HG03095 (cell line): ENCODE results near the gene TM9SF2.
A peak's percentile ranks its signal among the peaks of the same experiment; 100 is the strongest.
"Not testable (repeated sequence)": the region's sequence is repeated elsewhere in the genome, so short reads cannot be mapped to it uniquely, and the experiment has no call there.

Experiments
- ATAC-seq: cut with Tn5 transposase; IDR thresholded peaks from one replicate; pipeline ENCODE4 v1.9.1; 2021; ENCODE audit warnings: moderate library complexity; ENCODE audit not compliant: unreplicated experiment

The TM9SF2 gene

GRCh38 chr13:99501184-99501847 lies at the start of gene TM9SF2:
Gene TM9SF2 (plus strand): TSS chr13:99501472. CDS start chr13:99501607, 135 bp downstream.
- ATAC-seq = peak; percentile 39

DNA sequence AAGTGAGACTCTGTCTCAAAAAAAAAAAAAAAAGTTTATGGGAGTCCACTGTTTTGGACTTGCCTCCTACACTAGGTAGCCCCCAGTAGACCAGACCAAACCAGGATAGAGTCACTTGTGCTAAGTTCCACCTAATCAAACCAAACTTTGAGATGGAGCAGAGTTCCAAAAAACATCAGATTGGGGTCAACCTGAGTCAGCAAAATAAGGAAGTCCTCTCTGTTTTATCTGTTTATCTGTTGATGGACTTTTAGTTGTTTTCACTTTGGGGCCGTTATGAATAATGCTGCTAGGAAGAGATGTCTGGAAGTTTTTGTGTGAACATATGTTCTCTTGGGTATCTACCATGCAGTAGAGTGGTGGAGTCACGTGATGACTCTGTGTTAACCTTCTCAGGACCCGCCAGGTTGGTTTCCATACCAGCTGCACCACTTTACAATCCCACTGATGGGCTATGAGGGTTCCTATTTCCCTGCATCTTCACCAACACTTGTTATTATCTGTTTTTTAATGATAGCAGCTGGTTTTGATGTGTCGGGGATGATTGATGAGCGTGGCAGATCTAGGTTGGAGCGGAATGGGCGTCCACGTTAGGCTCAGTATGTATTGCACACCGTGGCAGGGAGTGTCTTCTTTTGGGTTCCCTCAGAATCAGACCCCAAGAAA lies 46.6 kb upstream of the TM9SF2 start:
- no peak for ATAC-seq

GRCh38 chr13:99459099-99459850 lies 42.0 kb upstream of the TM9SF2 start:
- ATAC-seq = no peak

DNA sequence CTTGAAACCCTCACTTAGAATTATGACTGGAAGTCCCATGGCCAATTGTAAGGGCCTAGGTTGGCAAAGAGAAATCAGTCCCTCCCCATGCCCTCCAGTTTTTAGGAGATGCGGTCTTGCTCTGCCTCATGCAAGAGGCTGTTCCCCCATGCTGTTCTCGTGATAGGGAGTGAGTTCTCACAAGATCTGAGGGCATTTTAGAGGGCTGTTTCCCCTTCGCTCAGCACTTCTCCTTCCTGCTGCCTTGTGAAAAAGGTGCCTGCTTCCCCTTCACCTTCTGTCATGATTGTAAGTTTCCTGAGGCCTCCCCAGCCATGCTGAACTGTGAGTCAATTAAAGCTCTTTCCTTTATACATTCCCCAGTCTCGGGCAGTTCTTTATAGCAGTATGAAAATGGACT lies 40.5 kb upstream of the TM9SF2 start:
- ATAC-seq = not testable (repeated sequence)

GRCh38 chr13:99463646-99464397 lies 37.5 kb upstream of the TM9SF2 start:
- ATAC-seq = no peak

DNA sequence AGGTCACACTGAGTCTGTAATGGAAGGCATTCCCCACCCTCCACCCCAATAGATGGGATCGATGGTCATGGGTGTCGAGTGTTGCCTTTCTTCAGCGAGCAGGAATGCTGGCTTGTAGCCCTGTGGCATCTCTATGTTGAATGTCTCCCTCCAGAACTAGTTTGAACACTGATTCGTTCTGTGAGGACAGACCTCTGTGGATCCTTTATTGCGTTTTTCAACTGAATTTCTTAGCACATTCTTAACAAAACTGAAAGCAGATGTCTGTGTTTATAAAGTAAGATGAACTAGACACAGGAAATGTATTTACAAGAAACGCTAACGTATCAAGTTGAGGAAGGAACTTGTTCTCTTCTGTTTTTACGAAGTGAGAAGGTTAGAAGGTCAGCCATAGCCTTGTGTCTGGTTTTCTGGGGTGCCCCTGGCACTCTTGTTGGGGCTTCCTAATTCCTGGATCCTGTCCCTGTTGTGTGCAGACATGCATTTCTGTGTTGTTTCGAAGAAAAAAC lies 36.8 kb upstream of the TM9SF2 start:
- no peak for ATAC-seq

GRCh38 chr13:99465454-99465853 lies 35.8 kb upstream of the TM9SF2 start:
- ATAC-seq = no peak

DNA sequence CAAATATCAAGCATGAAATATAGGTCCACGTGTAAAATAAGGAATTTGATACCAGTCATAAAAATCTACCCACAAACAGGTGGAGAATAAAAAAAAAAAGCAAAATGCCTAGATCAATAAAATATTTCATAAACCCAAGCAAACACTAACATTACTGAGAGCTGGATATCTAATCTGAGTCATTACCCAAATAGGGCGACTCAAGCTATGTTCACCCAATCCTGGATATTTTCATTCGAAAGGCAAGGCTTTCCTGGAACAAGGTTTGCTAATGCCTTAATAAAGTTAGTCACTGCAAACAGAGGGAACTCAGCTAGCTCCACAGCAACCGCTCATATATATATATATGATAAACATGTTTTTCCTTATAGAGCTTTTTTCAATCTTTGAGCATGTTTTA lies 33.5 kb upstream of the TM9SF2 start:
- ATAC-seq = no peak

GRCh38 chr13:99469041-99469440 lies 32.2 kb upstream of the TM9SF2 start:
- no peak for ATAC-seq

DNA sequence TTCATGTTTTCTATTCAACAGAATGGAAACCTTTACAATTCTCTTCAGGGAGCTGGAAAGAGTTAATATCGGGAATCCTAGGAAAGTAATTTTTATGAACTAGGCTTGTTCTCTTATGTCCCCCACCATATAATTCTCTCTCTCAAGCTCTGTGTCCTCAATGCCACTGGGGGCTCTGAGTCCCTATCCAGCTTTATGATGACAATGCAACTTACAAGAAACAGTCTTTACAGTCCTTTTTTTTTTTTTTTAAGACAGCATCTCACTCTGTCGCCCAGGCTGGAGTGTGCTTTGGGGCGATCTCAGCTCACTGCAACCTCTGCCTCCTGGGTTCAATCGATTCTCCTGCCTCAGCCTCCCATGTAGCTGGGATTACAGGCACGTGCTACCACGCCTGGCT lies 31.2 kb upstream of the TM9SF2 start:
- ATAC-seq = no peak

DNA sequence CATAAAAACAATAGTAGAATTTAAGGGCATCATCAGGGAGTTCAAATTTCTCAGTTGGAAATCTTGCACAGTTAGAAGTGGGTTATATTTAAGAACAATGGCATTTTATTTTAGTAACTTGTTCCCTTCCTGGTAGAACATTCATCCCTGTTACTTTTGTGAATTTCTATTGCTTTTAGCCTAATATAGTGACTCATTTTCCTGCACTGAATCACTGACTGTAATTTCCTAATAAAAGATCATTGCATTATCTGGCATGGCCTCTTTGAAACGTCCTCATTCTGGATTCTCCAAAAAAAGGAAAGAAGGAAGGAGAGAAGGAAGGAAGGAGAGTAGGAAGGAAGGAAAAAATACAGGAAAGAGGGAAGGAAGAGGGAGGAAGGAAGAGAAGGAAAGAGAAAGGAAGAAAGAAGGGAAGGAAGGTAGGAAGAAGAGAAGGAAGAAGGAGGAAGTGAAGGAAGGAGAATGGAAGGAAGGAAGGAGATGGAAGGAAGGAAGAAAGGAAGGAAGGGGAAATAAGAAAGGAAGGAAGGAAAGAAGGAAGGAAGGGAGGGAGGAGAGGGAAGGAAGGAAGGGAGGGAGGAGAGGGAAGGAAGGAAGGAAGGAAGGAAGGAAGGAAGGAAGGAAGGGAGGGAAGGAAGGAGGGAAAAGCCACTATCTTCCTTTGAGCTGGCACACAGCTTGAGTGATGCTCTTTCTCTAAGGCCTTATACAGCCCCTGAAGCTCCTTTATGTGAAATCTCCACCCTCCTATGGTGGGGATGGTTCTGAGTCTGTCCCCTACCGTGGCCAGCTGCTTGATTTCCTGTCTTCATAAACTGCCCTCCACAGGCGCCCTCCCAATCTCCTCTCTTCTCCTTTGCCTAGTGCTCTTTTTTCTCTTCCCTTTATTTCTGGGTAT lies 29.8 kb upstream of the TM9SF2 start:
- no peak for ATAC-seq

- ATAC-seq = no peak
Observed at GRCh38 chr13:99472122-99472440, 29.2 kb upstream of the TM9SF2 start.

GRCh38 chr13:99473515-99473914 lies 27.8 kb upstream of the TM9SF2 start:
- no peak for ATAC-seq

- no peak for ATAC-seq
Observed at GRCh38 chr13:99476648-99477047, 24.6 kb upstream of the TM9SF2 start.

- ATAC-seq = no peak
Observed at GRCh38 chr13:99477493-99477892, 23.8 kb upstream of the TM9SF2 start.

GRCh38 chr13:99481366-99481765 lies 19.9 kb upstream of the TM9SF2 start:
- ATAC-seq = no peak

- ATAC-seq = no peak
Observed at GRCh38 chr13:99484473-99484872, 16.8 kb upstream of the TM9SF2 start.

- no peak for ATAC-seq
Observed at GRCh38 chr13:99486996-99487395, 14.3 kb upstream of the TM9SF2 start.

GRCh38 chr13:99489028-99489427 lies 12.2 kb upstream of the TM9SF2 start:
- no peak for ATAC-seq

- not testable (repeated sequence) for ATAC-seq
Observed at GRCh38 chr13:99491750-99492149, 9.5 kb upstream of the TM9SF2 start.
